Immature natural killer cell (primary cell): ENCODE data around the gene THAP5. TPM values are rescaled to one million over a fixed set of nuclear protein-coding genes. Genes with fewer than 3 reads are reported as not detected.
A peak's percentile ranks its signal among the peaks of the same experiment; 100 is the strongest.
"Not testable (repeated sequence)": the region's sequence is repeated elsewhere in the genome, so short reads cannot be mapped to it uniquely, and the experiment has no call there.

Experiments
- DNase-seq, 3 donors: peaks; one replicate each; pipeline ENCODE4 v3.0.0; 2022; ENCODE audit warnings: mixed read lengths in 1 of 3
- H3K27ac Mint-ChIP-seq, 6 donors: one replicate each; pipeline ENCODE4 v1.8.0; 2020; ENCODE audit warnings: mixed read lengths in 6 of 6, mild to moderate bottlenecking in 5 of 6, inconsistent platforms in 4 of 6, moderate library complexity in 3 of 6
- H3K27me3 Mint-ChIP-seq, 3 donors: one replicate each; pipeline ENCODE4 v1.8.0; 2020 to 2021; ENCODE audit warnings: low read depth in 3 of 3, mild to moderate bottlenecking in 3 of 3, mixed read lengths in 3 of 3, moderate library complexity in 3 of 3, inconsistent platforms in 1 of 3
- H3K36me3 Mint-ChIP-seq, 3 donors: one replicate each; pipeline ENCODE4 v1.8.0; 2020; ENCODE audit warnings: mixed read lengths in 3 of 3, inconsistent platforms in 2 of 3, mild to moderate bottlenecking in 2 of 3
- H3K4me1 Mint-ChIP-seq, 2 donors: one replicate each; pipeline ENCODE4 v1.8.0; 2020; ENCODE audit warnings: inconsistent platforms in 2 of 2, mild to moderate bottlenecking in 2 of 2, mixed read lengths in 2 of 2, moderate library complexity in 1 of 2
- H3K4me3 Mint-ChIP-seq, 5 donors: one replicate each; pipeline ENCODE4 v1.8.0; 2020; ENCODE audit warnings: mild to moderate bottlenecking in 5 of 5, mixed read lengths in 5 of 5, inconsistent platforms in 3 of 5, moderate library complexity in 3 of 5
- H3K9me3 Mint-ChIP-seq, 6 donors: one replicate each; pipeline ENCODE4 v1.8.0; 2020; ENCODE audit warnings: mild to moderate bottlenecking in 6 of 6, mixed read lengths in 6 of 6, inconsistent platforms in 4 of 6, moderate library complexity in 3 of 6
- polyA plus RNA-seq, 3 donors: library from polyadenylated mRNA; unstranded; fragments of 300-500 nt; fragmentation: Illumina TruSeq; gene quantifications; one replicate each; pipeline ENCODE4 v1.2.3, GENCODE V29; 2021

Gene THAP5
- polyA plus RNA-seq, 3 donors from 2014 or later, result 5.5 to 21.3 (median 13.2) TPM

DNA sequence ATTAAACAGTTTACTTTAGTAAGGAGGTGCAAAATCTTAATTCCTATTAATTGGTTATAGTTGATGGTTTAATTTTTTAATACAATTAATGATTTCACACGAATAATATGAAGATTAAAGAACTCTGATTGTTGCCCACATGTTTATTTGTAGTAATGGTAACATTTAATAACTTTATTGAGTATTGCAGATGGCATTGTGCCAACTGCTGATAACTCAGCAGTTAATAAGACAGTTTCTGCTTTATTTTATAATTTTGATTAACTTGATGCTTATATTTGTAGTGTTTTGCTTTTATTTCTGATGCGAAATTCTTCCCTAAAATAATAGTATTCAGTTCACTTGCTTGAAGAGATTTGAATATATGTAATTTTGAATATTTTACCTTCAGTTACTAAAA is 3.0 kb upstream of the THAP5 start:
- DNase-seq, result no peak
- Mint-ChIP-seq H3K4me3 (no peak overlapping the region), H3K36me3 (peaks cover 5 to 10% (median 6%) of the 10 kb centered on the region in 3 donors), H3K27me3 (peaks cover 12 to 21% (median 14%) of the 10 kb centered on the region in 3 donors), H3K27ac (peak overlapping the region in 2 of 6 donors; percentile 23 to 26), H3K9me3 (no peaks in the 10 kb centered on the region), H3K4me1 (peaks cover 52 to 94% of the 10 kb centered on the region in 2 donors)

GRCh38 chr7:108570146-108570755 is 745 bp upstream of the THAP5 start:
- Mint-ChIP-seq H3K4me1 (peaks cover 52 to 96% of the 10 kb centered on the region in 2 donors), H3K27me3 (peaks cover 12 to 21% (median 14%) of the 10 kb centered on the region in 3 donors), H3K4me3 (peak overlapping the region; percentile 92 to 100 (median 95)), H3K9me3 (no peaks in the 10 kb centered on the region), H3K36me3 (peaks cover 0 to 12% (median 5%) of the 10 kb centered on the region in 3 donors), H3K27ac (peak overlapping the region; percentile 98 to 100 (median 99))
- DNase-seq, result peak in 2 of 3 donors; percentile 39 to 51

DNA sequence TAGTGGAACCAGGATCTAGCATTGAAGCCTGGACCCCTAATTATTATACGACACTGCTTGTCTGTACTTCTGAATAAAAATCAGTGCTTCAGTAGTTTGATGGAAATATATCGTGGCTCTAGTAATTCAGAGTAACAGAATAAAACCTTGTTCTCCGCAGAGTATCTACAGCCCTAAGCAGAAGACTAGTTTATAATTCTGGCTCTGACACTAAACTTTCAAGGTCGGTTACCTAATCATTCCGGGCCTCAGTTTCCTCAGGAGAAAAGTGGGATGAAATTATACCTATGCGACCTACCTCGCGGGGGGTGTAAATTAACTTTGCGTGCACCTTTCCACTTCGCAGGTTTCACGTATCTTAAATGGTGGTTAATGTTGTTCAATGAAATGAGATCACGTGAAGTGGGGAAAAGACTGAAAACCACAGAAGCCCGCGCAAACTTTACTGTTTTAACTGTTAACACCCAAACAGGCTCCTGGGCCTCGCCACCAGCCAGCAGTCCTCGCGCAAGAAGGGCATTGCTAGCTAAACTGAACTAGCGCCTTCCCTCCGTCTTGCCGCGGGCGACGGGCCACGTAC is 615 bp downstream of the THAP5 start:
- Mint-ChIP-seq H3K4me3 (peak overlapping the region; percentile 92 to 100 (median 95)), H3K4me1 (peaks cover 46 to 85% of the 10 kb centered on the region in 2 donors), H3K9me3 (no peaks in the 10 kb centered on the region), H3K36me3 (peaks cover 0 to 20% (median 5%) of the 10 kb centered on the region in 3 donors), H3K27ac (peak overlapping the region; percentile 98 to 100 (median 99)), H3K27me3 (peaks cover 10 to 21% (median 14%) of the 10 kb centered on the region in 3 donors)
- DNase-seq, result no peak

DNA sequence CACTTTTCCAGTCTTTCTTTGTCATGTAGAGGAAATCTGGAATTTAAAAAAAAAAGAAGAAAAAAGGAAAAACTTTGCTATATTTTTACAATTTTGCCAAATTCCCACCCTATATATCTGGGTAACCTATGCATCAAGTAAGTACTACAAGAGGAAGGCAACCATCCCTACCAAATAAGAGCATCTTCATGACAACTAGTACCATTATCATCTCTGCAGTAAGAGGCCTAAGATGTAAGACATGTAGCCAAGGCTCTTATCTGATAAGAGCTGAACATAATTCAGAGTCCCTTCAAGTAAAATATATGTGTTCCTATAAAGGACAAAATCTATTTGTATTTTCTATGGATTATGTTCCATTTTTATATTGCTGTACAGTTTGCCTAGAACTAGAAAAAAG is 3.5 kb downstream of the THAP5 start:
- Mint-ChIP-seq H3K27ac (peak overlapping the region in 2 of 6 donors; percentile 14 to 79), H3K4me3 (no peak overlapping the region), H3K27me3 (peaks cover 10 to 21% (median 14%) of the 10 kb centered on the region in 3 donors), H3K4me1 (peaks cover 34 to 71% of the 10 kb centered on the region in 2 donors), H3K36me3 (peaks cover 5 to 25% (median 12%) of the 10 kb centered on the region in 3 donors), H3K9me3 (no peaks in the 10 kb centered on the region)
- DNase-seq, result no peak

GRCh38 chr7:108561047-108561619 is 8.4 kb downstream of the THAP5 start:
- Mint-ChIP-seq H3K27ac (peak overlapping the region in 1 of 6 donors; percentile 69), H3K4me3 (no peak overlapping the region), H3K27me3 (no peaks in the 10 kb centered on the region), H3K36me3 (peaks cover 17 to 38% (median 31%) of the 10 kb centered on the region in 3 donors), H3K9me3 (peaks cover 5 to 11% (median 10%) of the 10 kb centered on the region in 6 donors), H3K4me1 (peaks cover 2 to 25% of the 10 kb centered on the region in 2 donors)
- DNase-seq, result no peak

DNA sequence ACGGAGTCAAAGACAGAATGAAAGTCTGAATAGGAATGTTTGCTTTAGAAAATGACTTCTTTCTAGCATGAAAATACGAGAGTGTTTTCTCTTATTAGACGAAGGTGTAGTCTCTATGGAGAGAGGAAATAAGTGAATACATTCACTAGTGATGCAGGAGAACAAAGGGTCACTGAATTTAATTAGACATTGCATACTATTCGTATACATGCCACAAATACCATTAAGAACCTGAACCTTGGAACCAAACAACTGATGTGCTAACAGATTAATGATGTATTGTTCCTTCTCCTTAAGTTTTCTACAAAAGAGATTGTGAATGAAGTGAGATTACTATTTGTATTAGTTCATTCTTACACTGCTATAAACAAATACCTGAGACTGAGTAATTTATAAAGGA is 10.3 kb downstream of the THAP5 start:
- peaks cover 6 to 11% (median 10%) of the 10 kb centered on the region in 6 donors for H3K9me3 Mint-ChIP-seq
- H3K27ac Mint-ChIP-seq, result no peak overlapping the region
- H3K4me3 Mint-ChIP-seq, result no peak overlapping the region
- H3K4me1 Mint-ChIP-seq, result peaks cover 2 to 18% of the 10 kb centered on the region in 2 donors
- no peak for DNase-seq
- H3K36me3 Mint-ChIP-seq, result peaks cover 17 to 29% (median 24%) of the 10 kb centered on the region in 3 donors
- no peaks in the 10 kb centered on the region for H3K27me3 Mint-ChIP-seq

- H3K9me3 Mint-ChIP-seq, result peaks cover 6 to 11% (median 10%) of the 10 kb centered on the region in 6 donors
- no peak for DNase-seq
- peaks cover 17 to 29% (median 25%) of the 10 kb centered on the region in 3 donors for H3K36me3 Mint-ChIP-seq
- no peaks in the 10 kb centered on the region for H3K27me3 Mint-ChIP-seq
- H3K4me1 Mint-ChIP-seq, result peaks cover 2 to 13% of the 10 kb centered on the region in 2 donors
- H3K4me3 Mint-ChIP-seq, result no peak overlapping the region
- H3K27ac Mint-ChIP-seq, result no peak overlapping the region
Observed at GRCh38 chr7:108557617-108558016, 11.9 kb downstream of the THAP5 start.

- Mint-ChIP-seq H3K4me3 (no peak overlapping the region), H3K27me3 (no peaks in the 10 kb centered on the region), H3K27ac (no peak overlapping the region), H3K36me3 (peaks cover 17 to 29% (median 25%) of the 10 kb centered on the region in 3 donors), H3K4me1 (peaks cover 2 to 10% of the 10 kb centered on the region in 2 donors), H3K9me3 (peaks cover 6 to 11% (median 10%) of the 10 kb centered on the region in 6 donors)
- DNase-seq, result no peak
Observed at GRCh38 chr7:108557191-108557590, 12.3 kb downstream of the THAP5 start.

DNA sequence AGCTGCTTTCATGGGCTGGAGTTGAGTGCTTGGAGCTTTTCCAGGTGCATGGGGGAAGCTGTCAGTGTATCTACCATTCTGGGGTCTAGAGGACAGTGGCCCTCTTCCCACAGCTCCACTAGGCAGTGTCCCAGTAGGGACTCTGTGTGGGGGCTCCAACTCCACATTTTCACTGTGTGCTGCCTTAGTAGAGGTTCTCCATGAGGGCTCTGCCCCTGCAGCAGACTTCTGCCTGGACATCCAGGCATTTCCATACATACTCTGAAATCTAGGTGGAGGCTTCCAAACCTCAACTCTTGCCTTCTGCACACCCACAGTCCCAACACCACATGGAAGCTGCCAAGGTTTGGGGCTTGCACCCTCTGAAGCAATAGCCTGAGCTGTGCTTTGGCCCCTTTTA is 12.8 kb downstream of the THAP5 start:
- DNase-seq, H3K4me1 Mint-ChIP-seq, H3K27ac Mint-ChIP-seq, H3K4me3 Mint-ChIP-seq, H3K27me3 Mint-ChIP-seq: not testable (repeated sequence)
- peaks cover 17 to 28% (median 24%) of the 10 kb centered on the region in 3 donors for H3K36me3 Mint-ChIP-seq
- peaks cover 6 to 11% (median 10%) of the 10 kb centered on the region in 6 donors for H3K9me3 Mint-ChIP-seq

GRCh38 chr7:108548141-108548896 is 21.2 kb downstream of the THAP5 start:
- not testable (repeated sequence) for DNase-seq, H3K27me3 Mint-ChIP-seq, H3K27ac Mint-ChIP-seq, H3K9me3 Mint-ChIP-seq, H3K4me3 Mint-ChIP-seq, H3K4me1 Mint-ChIP-seq, H3K36me3 Mint-ChIP-seq

- Mint-ChIP-seq H3K36me3 (no peaks in the 10 kb centered on the region), H3K9me3 (no peaks in the 10 kb centered on the region), H3K4me3 (no peak overlapping the region), H3K27me3 (peaks cover 0 to 2% (median 0%) of the 10 kb centered on the region in 3 donors), H3K4me1 (no peaks in the 10 kb centered on the region), H3K27ac (no peak overlapping the region)
- DNase-seq, result no peak
Observed at GRCh38 chr7:108541478-108541877, 28.0 kb downstream of the THAP5 start.

- H3K36me3 Mint-ChIP-seq, DNase-seq, H3K27me3 Mint-ChIP-seq, H3K4me1 Mint-ChIP-seq, H3K27ac Mint-ChIP-seq, H3K4me3 Mint-ChIP-seq, H3K9me3 Mint-ChIP-seq: not testable (repeated sequence)
Observed at GRCh38 chr7:108538685-108539084, 30.8 kb downstream of the THAP5 start.

DNA sequence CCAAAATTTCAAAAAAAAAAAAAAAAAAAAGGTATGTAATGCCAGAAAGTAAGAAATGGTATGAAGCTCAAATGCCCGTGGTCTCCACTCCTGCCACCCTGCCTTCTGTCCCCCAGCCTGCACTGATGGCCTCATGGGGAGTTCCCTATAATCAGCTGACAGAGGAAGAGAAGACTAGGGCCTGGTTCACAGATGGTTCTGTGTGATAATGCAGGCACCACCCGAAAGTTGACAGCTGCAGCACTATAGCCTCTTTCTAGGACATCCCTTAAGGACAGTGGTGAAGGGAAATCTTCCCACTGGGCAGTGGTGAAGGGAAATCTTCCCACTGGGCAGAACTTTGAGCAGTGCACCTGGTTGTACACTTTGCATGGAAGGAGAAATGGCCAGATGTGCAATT is 31.3 kb downstream of the THAP5 start:
- not testable (repeated sequence) for H3K9me3 Mint-ChIP-seq, H3K27me3 Mint-ChIP-seq, DNase-seq, H3K4me3 Mint-ChIP-seq, H3K27ac Mint-ChIP-seq, H3K4me1 Mint-ChIP-seq, H3K36me3 Mint-ChIP-seq

GRCh38 chr7:108537229-108537628 is 32.3 kb downstream of the THAP5 start:
- H3K36me3 Mint-ChIP-seq, result peaks cover 0 to 6% (median 3%) of the 10 kb centered on the region in 3 donors
- no peak for DNase-seq
- no peak overlapping the region for H3K4me3 Mint-ChIP-seq
- H3K9me3 Mint-ChIP-seq, result no peaks in the 10 kb centered on the region
- H3K4me1 Mint-ChIP-seq, result no peaks in the 10 kb centered on the region
- H3K27ac Mint-ChIP-seq, result no peak overlapping the region
- H3K27me3 Mint-ChIP-seq, result peaks cover 0 to 9% (median 2%) of the 10 kb centered on the region in 3 donors
